CD14-positive monocyte (primary cell): ENCODE measurements around the gene ACTA1. TPM values are rescaled to one million over a fixed set of nuclear protein-coding genes. Genes with fewer than 3 reads are reported as not detected.

ENCODE experiments used
- DNase-seq, 3 donors: peaks; one replicate each; pipeline ENCODE4 v3.0.0-alpha.2; 2011 to 2022
- H2AFZ ChIP-seq: 2 replicates; pipeline ENCODE4 v1.6.0; 2012; ENCODE audit warnings: mild to moderate bottlenecking, low read depth, low read length, inconsistent platforms; ENCODE audit not compliant: insufficient read depth, poor library complexity, severe bottlenecking
- H3K27ac ChIP-seq, 2 donors: 1 replicate in 1 of 2; 2 replicates in 1 of 2; pipeline ENCODE4 v1.5.1; 2012 to 2013; ENCODE audit warnings: low read length in 2 of 2, control low read depth in 1 of 2, inconsistent platforms in 1 of 2, low read depth in 1 of 2, mild to moderate bottlenecking in 1 of 2
- H3K27me3 ChIP-seq, 2 donors: one replicate each; pipeline versions ENCODE4 v1.6.0 to v1.6.1; 2011 to 2013; ENCODE audit warnings: low read length in 2 of 2; ENCODE audit not compliant: control insufficient read depth in 2 of 2, insufficient read depth in 2 of 2
- H3K36me3 ChIP-seq, 2 donors: replicated peaks in 1 of 2; 1 replicate in 1 of 2; 2 replicates in 1 of 2; pipeline versions ENCODE4 v1.5.1 to v1.6.1; 2012 to 2013; ENCODE audit warnings: low read length in 2 of 2, control low read depth in 1 of 2, inconsistent platforms in 1 of 2, mild to moderate bottlenecking in 1 of 2; ENCODE audit not compliant: insufficient read depth in 2 of 2, control insufficient read depth in 1 of 2
- H3K4me1 ChIP-seq, 2 donors: 1 replicate in 1 of 2; 2 replicates in 1 of 2; pipeline versions ENCODE4 v1.5.1 to v1.6.1; 2012 to 2013; ENCODE audit warnings: low read length in 2 of 2, control low read depth in 1 of 2, inconsistent platforms in 1 of 2, mild to moderate bottlenecking in 1 of 2, moderate library complexity in 1 of 2; ENCODE audit not compliant: insufficient read depth in 2 of 2, control insufficient read depth in 1 of 2
- H3K4me2 ChIP-seq: replicated peaks from 2 replicates; pipeline ENCODE3; 2012; ENCODE audit warnings: low read length, moderate library complexity, mild to moderate bottlenecking; ENCODE audit not compliant: poor library complexity, severe bottlenecking; ENCODE audit errors: extremely low read depth
- H3K4me3 ChIP-seq, 3 experiments: fragments of 200-600 bp in 1 of 3; sonication (generic) in 1 of 3; replicated peaks in 1 of 3; 1 replicate in 2 of 3; 2 replicates in 1 of 3; pipeline ENCODE4 v1.5.1; 2011 to 2013; ENCODE audit warnings: low read length in 3 of 3, mild to moderate bottlenecking in 3 of 3, control low read depth in 2 of 3, low read depth in 2 of 3, inconsistent platforms in 1 of 3, moderate library complexity in 1 of 3
- H3K79me2 ChIP-seq: 2 replicates; pipeline ENCODE4 v1.6.0; 2012; ENCODE audit warnings: mild to moderate bottlenecking, control low read depth, inconsistent platforms, low read length, moderate library complexity; ENCODE audit not compliant: insufficient read depth
- H3K9ac ChIP-seq: 2 replicates; pipeline ENCODE4 v1.6.0; 2017; ENCODE audit warnings: low read length, mild to moderate bottlenecking; ENCODE audit not compliant: insufficient read depth, poor library complexity, severe bottlenecking
- H3K9me3 ChIP-seq, 2 donors: replicated peaks in 1 of 2; 1 replicate in 1 of 2; 2 replicates in 1 of 2; pipeline versions ENCODE4 v1.5.1 to v1.6.1; 2012 to 2013; ENCODE audit warnings: low read length in 2 of 2, control low read depth in 1 of 2; ENCODE audit not compliant: control insufficient read depth in 1 of 2, insufficient read depth in 1 of 2
- H4K20me1 ChIP-seq: 2 replicates; pipeline ENCODE4 v1.6.0; 2012; ENCODE audit warnings: mild to moderate bottlenecking, low read length, control low read depth, moderate library complexity; ENCODE audit not compliant: insufficient read depth
- H3K27ac Mint-ChIP-seq, 7 donors: one replicate each; pipeline ENCODE4 v1.8.0; 2020; ENCODE audit warnings: mild to moderate bottlenecking in 7 of 7, mixed read lengths in 7 of 7, moderate library complexity in 6 of 7, inconsistent platforms in 2 of 7
- H3K27me3 Mint-ChIP-seq, 3 donors: one replicate each; pipeline ENCODE4 v1.8.0; 2021 to 2022; ENCODE audit warnings: low read depth in 3 of 3, mild to moderate bottlenecking in 3 of 3, mixed read lengths in 3 of 3, moderate library complexity in 3 of 3, inconsistent platforms in 1 of 3
- H3K36me3 Mint-ChIP-seq, 2 donors: one replicate each; pipeline ENCODE4 v1.8.0; 2020; ENCODE audit warnings: mixed read lengths in 2 of 2, inconsistent platforms in 1 of 2, mild to moderate bottlenecking in 1 of 2
- H3K4me1 Mint-ChIP-seq: one replicate; pipeline ENCODE4 v1.8.0; 2020; ENCODE audit warnings: mild to moderate bottlenecking, mixed read lengths
- H3K4me3 Mint-ChIP-seq, 2 donors: one replicate each; pipeline ENCODE4 v1.8.0; 2020; ENCODE audit warnings: mild to moderate bottlenecking in 2 of 2, mixed read lengths in 2 of 2, moderate library complexity in 1 of 2
- H3K9me3 Mint-ChIP-seq, 7 donors: one replicate each; pipeline ENCODE4 v1.8.0; 2020 to 2022; ENCODE audit warnings: mixed read lengths in 7 of 7, mild to moderate bottlenecking in 6 of 7, moderate library complexity in 6 of 7, inconsistent platforms in 2 of 7
- WGBS: methylation state at CpG from one replicate; pipeline ENCODE4 v1.1.5; 2013; ENCODE audit warnings: missing lambda C conversion rate; ENCODE audit not compliant: insufficient coverage; 5-methylcytosine and 5-hydroxymethylcytosine counted together
- intact Hi-C, 2 donors: fragments of 100-400 bp; cut with micrococcal nuclease; formaldehyde crosslinking; loops; one replicate each; pipeline versions ENCODE4 v1.15.0 to v1.15.1; 2023
- polyA plus RNA-seq, 3 donors: library from polyadenylated mRNA; depleted of rRNA in 1 of 3; unstranded in 2 of 3; stranded (reverse) in 1 of 3; fragments of 300-500 nt in 2 of 3; fragments of >200 nt in 1 of 3; fragmentation: Illumina TruSeq in 2 of 3; gene quantifications; 1 replicate in 2 of 3; 2 replicates in 1 of 3; pipeline ENCODE4 v1.2.3, GENCODE V29; 2012 to 2021
- TF ChIP-seq, protein P1 (sequence below): fragments of 200-600 bp; IDR thresholded peaks from one replicate; pipeline ENCODE4 v1.8.0; 2022; ENCODE audit warnings: antibody characterized with exemption, mild to moderate bottlenecking

Gene ACTA1
- polyA plus RNA-seq, 3 donors: 0.72 TPM; not detected in 2

DNA sequence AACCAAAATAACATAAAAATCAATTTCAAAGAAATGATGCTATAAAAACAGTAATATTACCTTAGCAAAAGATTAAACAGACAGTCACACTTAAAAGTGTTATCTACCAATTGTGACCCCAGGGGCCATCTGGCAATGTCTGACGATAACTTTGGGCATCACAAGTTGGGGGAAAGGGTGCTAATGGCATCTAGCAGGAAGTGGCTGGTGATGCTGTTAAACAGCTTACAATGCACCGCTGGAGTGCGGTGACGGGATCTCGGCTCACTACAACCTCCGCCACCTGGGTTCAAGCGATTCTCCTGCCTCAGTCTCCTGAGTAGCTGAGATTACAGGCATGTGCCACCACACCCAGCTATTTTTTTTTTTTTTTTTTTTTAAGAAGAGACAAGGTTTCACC is 46.6 kb upstream of the ACTA1 start:
- intact Hi-C loops: loop anchor here in 1 of 2 donors (5.0 kb wide), 1 partner anchor 223 kb away; no protein-coding TSS in a partner anchor
- Histone ChIP-seq H3K4me3 (no peak overlapping the region), H3K27ac (no peak overlapping the region)

DNA sequence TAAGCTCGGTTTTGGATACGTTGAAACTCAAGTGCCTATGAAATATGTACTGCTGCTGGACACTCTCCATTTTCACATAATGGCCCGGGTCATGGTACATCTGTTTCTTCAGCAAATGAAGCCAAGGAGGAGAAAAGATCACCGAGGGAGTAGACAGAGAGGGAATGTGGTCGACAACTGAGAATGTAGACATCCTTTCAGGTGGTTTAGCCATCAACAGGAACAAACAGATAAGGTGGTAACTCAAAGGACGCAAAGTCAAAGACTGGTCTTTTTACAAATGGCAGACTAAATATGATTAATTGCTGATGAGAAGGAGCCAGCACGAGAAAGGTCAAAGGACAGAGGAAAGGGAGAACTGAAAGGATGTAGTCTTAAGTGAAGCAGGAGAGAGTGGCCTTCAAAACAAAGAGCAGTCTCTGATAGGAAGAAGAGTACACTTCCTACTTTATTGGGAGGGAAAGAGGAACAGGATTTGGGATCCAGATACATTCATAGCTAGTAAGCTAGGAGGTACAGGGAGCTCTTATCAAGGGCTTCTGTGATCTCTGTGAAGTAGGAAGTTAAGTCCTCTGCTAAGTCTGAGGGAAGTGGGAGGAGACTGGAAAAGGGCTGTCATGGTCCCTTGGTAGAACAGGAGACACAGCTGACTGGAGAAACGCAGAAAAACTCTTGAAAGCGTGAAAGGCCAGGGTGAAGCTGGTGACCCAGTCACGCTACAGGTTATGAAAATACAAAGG is 45.9 kb upstream of the ACTA1 start:
- Mint-ChIP-seq H3K4me1 (no peaks in the 10 kb centered on the region), H3K27ac (peak overlapping the region in 3 of 7 donors; percentile 3 to 41 (median 16)), H3K4me3 (no peak overlapping the region), H3K36me3 (peaks cover 66 to 79% of the 10 kb centered on the region in 2 donors), H3K27me3 (peaks cover 0 to 3% (median 1%) of the 10 kb centered on the region in 3 donors), H3K9me3 (no peaks in the 10 kb centered on the region)
- H2AFZ ChIP-seq: no peak overlapping the region
- H3K4me2 ChIP-seq: no peak overlapping the region
- intact Hi-C loops: loop anchor here in 1 of 2 donors (5.0 kb wide), 1 partner anchor 223 kb away; no protein-coding TSS in a partner anchor
- no peaks in the 10 kb centered on the region for H3K4me1 ChIP-seq
- no peaks in the 10 kb centered on the region for H3K9me3 ChIP-seq
- H4K20me1 ChIP-seq: peaks cover 8% of the 10 kb centered on the region
- 78% methylated on average over 5 of the region's 10 CpGs for WGBS
- no peak overlapping the region for H3K4me3 ChIP-seq
- DNase-seq: no peak
- TF ChIP-seq, protein P1, sequence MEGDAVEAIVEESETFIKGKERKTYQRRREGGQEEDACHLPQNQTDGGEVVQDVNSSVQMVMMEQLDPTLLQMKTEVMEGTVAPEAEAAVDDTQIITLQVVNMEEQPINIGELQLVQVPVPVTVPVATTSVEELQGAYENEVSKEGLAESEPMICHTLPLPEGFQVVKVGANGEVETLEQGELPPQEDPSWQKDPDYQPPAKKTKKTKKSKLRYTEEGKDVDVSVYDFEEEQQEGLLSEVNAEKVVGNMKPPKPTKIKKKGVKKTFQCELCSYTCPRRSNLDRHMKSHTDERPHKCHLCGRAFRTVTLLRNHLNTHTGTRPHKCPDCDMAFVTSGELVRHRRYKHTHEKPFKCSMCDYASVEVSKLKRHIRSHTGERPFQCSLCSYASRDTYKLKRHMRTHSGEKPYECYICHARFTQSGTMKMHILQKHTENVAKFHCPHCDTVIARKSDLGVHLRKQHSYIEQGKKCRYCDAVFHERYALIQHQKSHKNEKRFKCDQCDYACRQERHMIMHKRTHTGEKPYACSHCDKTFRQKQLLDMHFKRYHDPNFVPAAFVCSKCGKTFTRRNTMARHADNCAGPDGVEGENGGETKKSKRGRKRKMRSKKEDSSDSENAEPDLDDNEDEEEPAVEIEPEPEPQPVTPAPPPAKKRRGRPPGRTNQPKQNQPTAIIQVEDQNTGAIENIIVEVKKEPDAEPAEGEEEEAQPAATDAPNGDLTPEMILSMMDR: no peak
- no peak overlapping the region for H3K9ac ChIP-seq
- no peaks in the 10 kb centered on the region for H3K27me3 ChIP-seq
- no peak overlapping the region for H3K27ac ChIP-seq
- peaks cover 59 to 91% of the 10 kb centered on the region in 2 donors for H3K36me3 ChIP-seq
- H3K79me2 ChIP-seq: no peaks in the 10 kb centered on the region

More for the DNA sequence above, 46.6 kb upstream of the ACTA1 start:
- H3K4me1 ChIP-seq: no peaks in the 10 kb centered on the region
- H3K27me3 Mint-ChIP-seq: peaks cover 0 to 2% (median 1%) of the 10 kb centered on the region in 3 donors
- no peak overlapping the region for H3K9ac ChIP-seq
- H2AFZ ChIP-seq: no peak overlapping the region
- no peaks in the 10 kb centered on the region for H3K9me3 Mint-ChIP-seq
- H3K9me3 ChIP-seq: no peaks in the 10 kb centered on the region
- TF ChIP-seq, protein P1: no peak
- H3K4me3 Mint-ChIP-seq: no peak overlapping the region
- no peak overlapping the region for H3K27ac Mint-ChIP-seq
- peaks cover 59 to 91% of the 10 kb centered on the region in 2 donors for H3K36me3 ChIP-seq
- H3K4me1 Mint-ChIP-seq: no peaks in the 10 kb centered on the region
- no peak for DNase-seq
- no peaks in the 10 kb centered on the region for H3K79me2 ChIP-seq
- peaks cover 8% of the 10 kb centered on the region for H4K20me1 ChIP-seq
- peaks cover 67 to 78% of the 10 kb centered on the region in 2 donors for H3K36me3 Mint-ChIP-seq
- 88% methylated on average over 4 of the region's 7 CpGs for WGBS
- H3K27me3 ChIP-seq: no peaks in the 10 kb centered on the region
- H3K4me2 ChIP-seq: no peak overlapping the region
